Lower lobe of right lung (tissue), 2 donors: ENCODE measurements around the gene C13orf46. TPM values are rescaled to one million over a fixed set of nuclear protein-coding genes. Genes with fewer than 3 reads are reported as not detected.

ENCODE experiments used
- ATAC-seq, 2 donors: fragments of 200-7000 bp; cut with Tn5 transposase; one replicate each; pipeline ENCODE4 v1.9.1; 2020 to 2022; ENCODE audit warnings: mild to moderate bottlenecking in 2 of 2, moderate library complexity in 2 of 2
- DNase-seq: peaks from one replicate; pipeline ENCODE4 v3.0.0-alpha.2; 2020
- H3K27ac ChIP-seq: fragments of 200-600 bp; one replicate; pipeline ENCODE4 v1.8.0; 2022
- H3K27me3 ChIP-seq: fragments of 200-600 bp; one replicate; pipeline ENCODE4 v1.8.0; 2022; ENCODE audit warnings: low read depth
- H3K36me3 ChIP-seq: fragments of 200-600 bp; one replicate; pipeline ENCODE4 v1.8.0; 2022; ENCODE audit warnings: mild to moderate bottlenecking
- H3K4me1 ChIP-seq: fragments of 200-600 bp; one replicate; pipeline ENCODE4 v1.8.0; 2022
- H3K4me3 ChIP-seq: fragments of 200-600 bp; one replicate; pipeline ENCODE4 v1.8.0; 2022; ENCODE audit warnings: mild to moderate bottlenecking
- H3K9me3 ChIP-seq: fragments of 200-600 bp; one replicate; pipeline ENCODE4 v1.8.0; 2022
- CTCF ChIP-seq: fragments of 200-600 bp; IDR thresholded peaks from one replicate; pipeline ENCODE4 v1.8.0; 2022; ENCODE audit warnings: antibody characterized with exemption, mild to moderate bottlenecking
- intact Hi-C: fragments of 100-400 bp; cut with DNase I; formaldehyde crosslinking; loops from one replicate; pipeline ENCODE4 v1.11.0; 2022
- total RNA-seq: library from RNA; stranded (reverse); fragmentation: NEBNext Ultra II Directional; extraction: Animal tissue kit (Norgen Biotek cat#: 25700); gene quantifications from one replicate; pipeline ENCODE4 v1.2.1, GENCODE V29; 2021
- donor health status: DM: no; HTN: yes; CAD: no; lungs with severe emphysema.

C13orf46 gene
- total RNA-seq, 1 donor from 2014 or later, result 14.0 TPM

- Histone ChIP-seq H3K36me3 (no peaks in the 10 kb centered on the region), H3K27ac (no peak overlapping the region), H3K9me3 (peaks cover 12% of the 10 kb centered on the region), H3K4me3 (no peak overlapping the region), H3K27me3 (peaks cover 7% of the 10 kb centered on the region), H3K4me1 (no peaks in the 10 kb centered on the region)
- DNase-seq (no peak), ATAC-seq (no peak)
- intact Hi-C loops, result no loop called here
- TF ChIP-seq CTCF, result no peak
Observed at GRCh38 chr13:113921763-113922162, 52.1 kb downstream of the C13orf46 start.

GRCh38 chr13:113920606-113921286 is 53.1 kb downstream of the C13orf46 start:
- Histone ChIP-seq H3K9me3 (peaks cover 12% of the 10 kb centered on the region), H3K27ac (no peak overlapping the region), H3K4me3 (no peak overlapping the region), H3K27me3 (peaks cover 5% of the 10 kb centered on the region), H3K4me1 (no peaks in the 10 kb centered on the region), H3K36me3 (no peaks in the 10 kb centered on the region)
- intact Hi-C loops, result no loop called here
- DNase-seq, result no peak
- no peak for ATAC-seq
- no peak for TF ChIP-seq CTCF

GRCh38 chr13:113919761-113920559 is 53.9 kb downstream of the C13orf46 start:
- peaks cover 12% of the 10 kb centered on the region for H3K9me3 ChIP-seq
- peaks cover 12% of the 10 kb centered on the region for H3K27me3 ChIP-seq
- H3K4me1 ChIP-seq, result no peaks in the 10 kb centered on the region
- no peak for DNase-seq
- ATAC-seq, result no peak
- H3K27ac ChIP-seq, result no peak overlapping the region
- no peak overlapping the region for H3K4me3 ChIP-seq
- no peaks in the 10 kb centered on the region for H3K36me3 ChIP-seq
- TF ChIP-seq CTCF, result no peak
- intact Hi-C loops, result no loop called here

GRCh38 chr13:113918981-113919701 is 54.7 kb downstream of the C13orf46 start:
- Histone ChIP-seq H3K27ac (no peak overlapping the region), H3K27me3 (peaks cover 12% of the 10 kb centered on the region), H3K36me3 (no peaks in the 10 kb centered on the region), H3K4me1 (no peaks in the 10 kb centered on the region), H3K9me3 (peaks cover 12% of the 10 kb centered on the region), H3K4me3 (no peak overlapping the region)
- TF ChIP-seq CTCF, result no peak
- DNase-seq (no peak), ATAC-seq (no peak)
- intact Hi-C loops, result no loop called here

- H3K27ac ChIP-seq, result no peak overlapping the region
- intact Hi-C loops, result no loop called here
- no peaks in the 10 kb centered on the region for H3K4me1 ChIP-seq
- peaks cover 12% of the 10 kb centered on the region for H3K27me3 ChIP-seq
- peaks cover 12% of the 10 kb centered on the region for H3K9me3 ChIP-seq
- TF ChIP-seq CTCF, result no peak
- DNase-seq, result no peak
- no peaks in the 10 kb centered on the region for H3K36me3 ChIP-seq
- no peak for ATAC-seq
- H3K4me3 ChIP-seq, result no peak overlapping the region
Observed at GRCh38 chr13:113918580-113918979, 55.3 kb downstream of the C13orf46 start.
